Upper lobe of right lung (tissue), 1 donor: ENCODE measurements around the gene ANKRD44. TPM values are rescaled to one million over a fixed set of nuclear protein-coding genes. Genes with fewer than 3 reads are reported as not detected.
A peak's percentile ranks its signal among the peaks of the same experiment; 100 is the strongest.

Experiments used
- ATAC-seq: fragments of 200-7000 bp; cut with Tn5 transposase; one replicate; pipeline ENCODE4 v1.9.1; 2020; ENCODE audit warnings: mild to moderate bottlenecking, moderate library complexity
- DNase-seq: peaks from one replicate; pipeline ENCODE4 v3.0.0-alpha.2; 2020
- H3K27ac ChIP-seq: fragments of 200-600 bp; one replicate; pipeline ENCODE4 v1.8.0; 2022
- H3K27me3 ChIP-seq: fragments of 200-600 bp; one replicate; pipeline ENCODE4 v1.8.0; 2022; ENCODE audit warnings: mild to moderate bottlenecking
- H3K36me3 ChIP-seq: fragments of 200-600 bp; one replicate; pipeline ENCODE4 v1.8.0; 2022
- H3K4me1 ChIP-seq: fragments of 200-600 bp; one replicate; pipeline ENCODE4 v1.8.0; 2022
- H3K4me3 ChIP-seq: fragments of 200-600 bp; one replicate; pipeline ENCODE4 v1.8.0; 2022; ENCODE audit warnings: mild to moderate bottlenecking
- H3K9me3 ChIP-seq: fragments of 200-600 bp; one replicate; pipeline ENCODE4 v1.8.0; 2022
- intact Hi-C: fragments of 100-400 bp; cut with DNase I; formaldehyde crosslinking; loops from one replicate; pipeline ENCODE4 v1.11.0; 2022
- total RNA-seq: library from RNA; stranded (reverse); fragmentation: NEBNext Ultra II Directional; extraction: Animal tissue kit (Norgen Biotek cat#: 25700); gene quantifications from one replicate; pipeline ENCODE4 v1.2.1, GENCODE V29; 2021
- TF ChIP-seq, protein P1 (sequence below): fragments of 200-600 bp; IDR thresholded peaks from one replicate; pipeline ENCODE4 v1.8.0; 2022; ENCODE audit warnings: antibody characterized with exemption
- donor health status: DM: no; HTN: yes; CAD: no; lungs with severe emphysema.

ANKRD44 gene
- total RNA-seq, 1 donor from 2014 or later, result 51.4 TPM

DNA sequence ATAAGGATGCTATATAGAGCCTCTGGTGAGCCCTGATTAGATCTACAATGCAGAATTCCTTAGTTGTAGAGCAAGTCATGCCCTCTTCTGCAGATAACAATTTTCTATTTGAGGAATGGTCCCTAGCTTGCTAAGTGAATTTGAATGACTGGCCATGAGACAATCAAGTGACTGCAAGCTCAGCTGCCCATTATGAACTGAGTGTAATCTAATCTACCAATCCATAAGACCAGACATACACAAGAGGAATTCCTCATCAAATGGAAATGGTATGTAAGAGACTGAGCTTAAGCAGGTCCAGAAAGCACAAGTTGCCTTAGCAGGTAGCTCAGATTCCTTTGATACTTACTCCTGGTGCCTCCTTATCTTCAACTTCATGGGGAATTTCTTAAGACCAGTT, 4.8 kb upstream of the ANKRD44 start:
- no peak for DNase-seq
- no peaks in the 10 kb centered on the region for H3K27me3 ChIP-seq
- H3K4me1 ChIP-seq, result peaks cover 13% of the 10 kb centered on the region
- H3K4me3 ChIP-seq, result no peak overlapping the region
- no peak for ATAC-seq
- no peaks in the 10 kb centered on the region for H3K9me3 ChIP-seq
- H3K36me3 ChIP-seq, result no peaks in the 10 kb centered on the region
- no peak overlapping the region for H3K27ac ChIP-seq
- TF ChIP-seq, protein P1, sequence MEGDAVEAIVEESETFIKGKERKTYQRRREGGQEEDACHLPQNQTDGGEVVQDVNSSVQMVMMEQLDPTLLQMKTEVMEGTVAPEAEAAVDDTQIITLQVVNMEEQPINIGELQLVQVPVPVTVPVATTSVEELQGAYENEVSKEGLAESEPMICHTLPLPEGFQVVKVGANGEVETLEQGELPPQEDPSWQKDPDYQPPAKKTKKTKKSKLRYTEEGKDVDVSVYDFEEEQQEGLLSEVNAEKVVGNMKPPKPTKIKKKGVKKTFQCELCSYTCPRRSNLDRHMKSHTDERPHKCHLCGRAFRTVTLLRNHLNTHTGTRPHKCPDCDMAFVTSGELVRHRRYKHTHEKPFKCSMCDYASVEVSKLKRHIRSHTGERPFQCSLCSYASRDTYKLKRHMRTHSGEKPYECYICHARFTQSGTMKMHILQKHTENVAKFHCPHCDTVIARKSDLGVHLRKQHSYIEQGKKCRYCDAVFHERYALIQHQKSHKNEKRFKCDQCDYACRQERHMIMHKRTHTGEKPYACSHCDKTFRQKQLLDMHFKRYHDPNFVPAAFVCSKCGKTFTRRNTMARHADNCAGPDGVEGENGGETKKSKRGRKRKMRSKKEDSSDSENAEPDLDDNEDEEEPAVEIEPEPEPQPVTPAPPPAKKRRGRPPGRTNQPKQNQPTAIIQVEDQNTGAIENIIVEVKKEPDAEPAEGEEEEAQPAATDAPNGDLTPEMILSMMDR, result no peak
- intact Hi-C loops, result no loop called here

DNA sequence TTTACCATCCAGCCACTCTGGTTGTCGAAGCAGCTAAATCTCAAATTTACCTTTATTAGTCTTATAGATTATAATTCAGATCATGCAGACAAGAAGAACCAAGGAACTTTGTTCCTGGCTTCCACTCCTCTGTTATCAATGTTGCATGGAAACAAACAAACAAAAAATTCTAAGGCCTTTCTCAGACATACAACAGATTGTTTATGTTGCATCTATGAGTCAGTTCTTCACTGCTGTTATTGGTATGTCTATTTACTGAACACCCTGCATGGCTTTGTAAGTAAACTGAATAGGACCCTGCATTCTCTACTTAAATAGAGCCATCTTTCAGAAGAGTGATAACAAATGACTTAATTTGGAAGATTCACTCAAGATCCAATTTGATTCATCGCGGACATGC, 1.6 kb upstream of the ANKRD44 start:
- Histone ChIP-seq H3K36me3 (no peaks in the 10 kb centered on the region), H3K4me3 (no peak overlapping the region), H3K4me1 (peaks cover 35% of the 10 kb centered on the region), H3K9me3 (no peaks in the 10 kb centered on the region), H3K27me3 (no peaks in the 10 kb centered on the region), H3K27ac (no peak overlapping the region)
- intact Hi-C loops, result no loop called here
- TF ChIP-seq, protein P1, result no peak
- DNase-seq (no peak), ATAC-seq (no peak)

- Histone ChIP-seq H3K9me3 (no peaks in the 10 kb centered on the region), H3K36me3 (no peaks in the 10 kb centered on the region), H3K4me1 (peaks cover 42% of the 10 kb centered on the region), H3K27ac (peak overlapping the region; percentile 77), H3K4me3 (peak overlapping the region; percentile 86), H3K27me3 (no peaks in the 10 kb centered on the region)
- ATAC-seq, result no peak
- intact Hi-C loops, result no loop called here
- DNase-seq, result no peak
- TF ChIP-seq, protein P1, result no peak
These were observed 947 bp upstream of the ANKRD44 start for GRCh38 chr2:197311421-197312033.

DNA sequence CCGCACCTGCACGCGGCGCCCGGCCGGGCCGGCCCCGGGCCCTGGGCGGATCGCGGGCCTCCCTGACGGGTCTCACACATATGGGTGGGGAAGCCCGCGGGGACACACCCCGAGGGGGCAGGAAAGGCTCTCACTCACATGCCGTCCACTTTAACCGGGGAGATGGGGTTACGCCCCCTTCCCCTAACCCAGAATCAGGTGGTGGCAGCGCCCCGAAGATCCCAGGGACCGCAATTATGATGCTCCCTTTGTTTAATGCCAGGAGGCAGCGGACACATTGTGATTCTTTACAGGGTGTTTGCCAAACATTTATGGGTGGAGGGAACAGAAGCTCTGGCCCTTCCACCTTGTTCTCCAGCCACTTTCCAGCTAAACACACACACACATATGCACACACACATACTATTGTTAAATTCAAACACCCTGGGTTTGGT, 424 bp upstream of the ANKRD44 start:
- Histone ChIP-seq H3K27me3 (no peaks in the 10 kb centered on the region), H3K4me3 (peak overlapping the region; percentile 86), H3K27ac (peak overlapping the region; percentile 77), H3K9me3 (no peaks in the 10 kb centered on the region), H3K36me3 (no peaks in the 10 kb centered on the region), H3K4me1 (peaks cover 47% of the 10 kb centered on the region)
- DNase-seq, result no peak
- no peak for ATAC-seq
- intact Hi-C loops, result no loop called here
- TF ChIP-seq, protein P1, result no peak

GRCh38 chr2:197309691-197310231, 819 bp downstream of the ANKRD44 start:
- Histone ChIP-seq H3K4me3 (peak overlapping the region; percentile 86), H3K4me1 (peaks cover 50% of the 10 kb centered on the region), H3K9me3 (no peaks in the 10 kb centered on the region), H3K27me3 (no peaks in the 10 kb centered on the region), H3K36me3 (no peaks in the 10 kb centered on the region), H3K27ac (peak overlapping the region; percentile 91)
- TF ChIP-seq, protein P1, result no peak
- intact Hi-C loops, result loop anchor here (5.0 kb wide), 1 partner anchor 112 kb away; no protein-coding TSS in a partner anchor
- ATAC-seq (peak; percentile 6), DNase-seq (peak; percentile 74)
